KOPT-K1 (cell line): ENCODE data around the gene DEF6.

Source experiments
- H3K27ac ChIP-seq: fragments of 200-600 bp; sonication (generic); 2 replicates; pipeline ENCODE4 v1.5.1; 2016; ENCODE audit warnings: antibody characterized with exemption, mild to moderate bottlenecking, low read depth, low read length; ENCODE audit not compliant: poor library complexity, severe bottlenecking
- H3K36me3 ChIP-seq: fragments of 200-600 bp; sonication (generic); 2 replicates; pipeline ENCODE4 v1.5.1; 2017; ENCODE audit warnings: antibody characterized with exemption, mild to moderate bottlenecking, low read length, moderate library complexity; ENCODE audit not compliant: insufficient read depth
- H3K9me3 ChIP-seq: fragments of 200-600 bp; sonication (generic); 2 replicates; pipeline ENCODE4 v1.5.1; 2017; ENCODE audit warnings: antibody characterized with exemption, low read length, mild to moderate bottlenecking; ENCODE audit not compliant: insufficient read depth, poor library complexity, severe bottlenecking

The DEF6 gene

GRCh38 chr6:35267897-35268296 is 29.7 kb upstream of the DEF6 start:
- no peak overlapping the region for H3K27ac ChIP-seq
- H3K9me3 ChIP-seq: no peaks in the 10 kb centered on the region
- peaks cover 10% of the 10 kb centered on the region for H3K36me3 ChIP-seq

- H3K27ac ChIP-seq: no peak overlapping the region
- no peaks in the 10 kb centered on the region for H3K9me3 ChIP-seq
- H3K36me3 ChIP-seq: peaks cover 8% of the 10 kb centered on the region
These were observed 25.6 kb upstream of the DEF6 start for GRCh38 chr6:35272005-35272404.

GRCh38 chr6:35273822-35274559 is 23.6 kb upstream of the DEF6 start:
- Histone ChIP-seq H3K36me3 (no peaks in the 10 kb centered on the region), H3K9me3 (no peaks in the 10 kb centered on the region), H3K27ac (no peak overlapping the region)

GRCh38 chr6:35275744-35276260 is 21.8 kb upstream of the DEF6 start:
- H3K36me3 ChIP-seq: peaks cover under 1% of the 10 kb centered on the region; the same call in 1 of the 2 replicates
- H3K9me3 ChIP-seq: no peaks in the 10 kb centered on the region
- H3K27ac ChIP-seq: no peak overlapping the region

GRCh38 chr6:35278708-35279107 is 18.9 kb upstream of the DEF6 start:
- peaks cover 29% of the 10 kb centered on the region for H3K36me3 ChIP-seq
- H3K9me3 ChIP-seq: no peaks in the 10 kb centered on the region
- H3K27ac ChIP-seq: no peak overlapping the region

- peaks cover 50% of the 10 kb centered on the region for H3K36me3 ChIP-seq
- no peak overlapping the region for H3K27ac ChIP-seq
- H3K9me3 ChIP-seq: no peaks in the 10 kb centered on the region
These were observed 16.7 kb upstream of the DEF6 start for GRCh38 chr6:35280903-35281302.

GRCh38 chr6:35282472-35282871 is 15.1 kb upstream of the DEF6 start:
- Histone ChIP-seq H3K27ac (no peak overlapping the region), H3K36me3 (peaks cover 66% of the 10 kb centered on the region), H3K9me3 (no peaks in the 10 kb centered on the region)

- no peak overlapping the region for H3K27ac ChIP-seq
- no peaks in the 10 kb centered on the region for H3K9me3 ChIP-seq
- peaks cover 75% of the 10 kb centered on the region for H3K36me3 ChIP-seq
These were observed 14.3 kb upstream of the DEF6 start for GRCh38 chr6:35283361-35283760.

GRCh38 chr6:35287671-35288396 is 9.8 kb upstream of the DEF6 start:
- Histone ChIP-seq H3K27ac (no peak overlapping the region), H3K36me3 (peaks cover 99% of the 10 kb centered on the region), H3K9me3 (no peaks in the 10 kb centered on the region)

- Histone ChIP-seq H3K9me3 (no peaks in the 10 kb centered on the region), H3K27ac (no peak overlapping the region), H3K36me3 (peaks cover 99% of the 10 kb centered on the region)
These were observed 8.8 kb upstream of the DEF6 start for GRCh38 chr6:35288834-35289233.

GRCh38 chr6:35291491-35291890 is 6.1 kb upstream of the DEF6 start:
- Histone ChIP-seq H3K36me3 (peaks cover 99% of the 10 kb centered on the region), H3K27ac (no peak overlapping the region), H3K9me3 (no peaks in the 10 kb centered on the region)

GRCh38 chr6:35292494-35292893 is 5.1 kb upstream of the DEF6 start:
- Histone ChIP-seq H3K27ac (no peak overlapping the region), H3K36me3 (peaks cover 91% of the 10 kb centered on the region), H3K9me3 (no peaks in the 10 kb centered on the region)

GRCh38 chr6:35293681-35294080 is 3.9 kb upstream of the DEF6 start:
- Histone ChIP-seq H3K36me3 (peaks cover 79% of the 10 kb centered on the region), H3K9me3 (no peaks in the 10 kb centered on the region), H3K27ac (no peak overlapping the region)

- no peak overlapping the region for H3K27ac ChIP-seq
- H3K36me3 ChIP-seq: peaks cover 72% of the 10 kb centered on the region
- H3K9me3 ChIP-seq: no peaks in the 10 kb centered on the region
These were observed 3.2 kb upstream of the DEF6 start for GRCh38 chr6:35294308-35294945.

GRCh38 chr6:35295036-35295435 is 2.6 kb upstream of the DEF6 start:
- Histone ChIP-seq H3K36me3 (peaks cover 66% of the 10 kb centered on the region), H3K27ac (no peak overlapping the region), H3K9me3 (no peaks in the 10 kb centered on the region)
